ENCODE data around the gene AGBL4. TPM values are rescaled to one million over a fixed set of nuclear protein-coding genes. Genes with fewer than 3 reads are reported as not detected.
"Not testable (repeated sequence)": the region's sequence is repeated elsewhere in the genome, so short reads cannot be mapped to it uniquely, and the experiment has no call there.

Gene AGBL4
- total RNA-seq, 1 donor from 2014 or later = 2.1 TPM

GRCh38 chr1:49036700-49037099 lies 987.1 kb downstream of the AGBL4 start:
- Histone ChIP-seq H3K27ac (no peak overlapping the region), H3K36me3 (no peaks in the 10 kb centered on the region), H3K27me3 (ENCODE audit: low read depth) (no peaks in the 10 kb centered on the region), H3K4me3 (no peak overlapping the region), H3K9me3 (no peaks in the 10 kb centered on the region), H3K4me1 (no peaks in the 10 kb centered on the region)
- ATAC-seq = no peak
- intact Hi-C loops (cut with DNase I) = no loop called here
- no peak for DNase-seq
- TF ChIP-seq CTCF (IDR thresholded peaks at IDR 0.05) = no peak

- TF ChIP-seq CTCF (IDR thresholded peaks at IDR 0.05) = no peak
Observed at GRCh38 chr1:49028396-49028795, 995.4 kb downstream of the AGBL4 start.

GRCh38 chr1:49026230-49026811 lies 997.4 kb downstream of the AGBL4 start:
- no peak overlapping the region for H3K27ac ChIP-seq
- TF ChIP-seq CTCF (IDR thresholded peaks at IDR 0.05) = no peak
- H3K4me3 ChIP-seq = no peak overlapping the region
- H3K36me3 ChIP-seq = no peaks in the 10 kb centered on the region
- intact Hi-C loops (cut with DNase I) = no loop called here
- no peaks in the 10 kb centered on the region for H3K4me1 ChIP-seq
- no peak for ATAC-seq
- no peaks in the 10 kb centered on the region for H3K27me3 ChIP-seq (ENCODE audit: low read depth)
- DNase-seq = no peak
- peaks cover 5% of the 10 kb centered on the region for H3K9me3 ChIP-seq

More at GRCh38 chr1:49028396-49028795, 995.4 kb downstream of the AGBL4 start:
- intact Hi-C loops (cut with DNase I) = no loop called here
- Histone ChIP-seq H3K36me3 (no peaks in the 10 kb centered on the region), H3K4me3 (no peak overlapping the region), H3K27ac (no peak overlapping the region), H3K27me3 (ENCODE audit: low read depth) (no peaks in the 10 kb centered on the region), H3K9me3 (peaks cover 5% of the 10 kb centered on the region), H3K4me1 (no peaks in the 10 kb centered on the region)
- DNase-seq = no peak
- ATAC-seq = no peak

GRCh38 chr1:49016030-49016977 lies 1007.5 kb downstream of the AGBL4 start:
- no peak overlapping the region for H3K4me3 ChIP-seq
- no peak overlapping the region for H3K27ac ChIP-seq
- DNase-seq (no peak), ATAC-seq (peak in 1 of 2 donors; percentile 42)
- H3K4me1 ChIP-seq = no peaks in the 10 kb centered on the region
- H3K27me3 ChIP-seq (ENCODE audit: low read depth) = no peaks in the 10 kb centered on the region
- TF ChIP-seq CTCF (IDR thresholded peaks at IDR 0.05) = no peak
- H3K36me3 ChIP-seq = no peaks in the 10 kb centered on the region
- no peaks in the 10 kb centered on the region for H3K9me3 ChIP-seq
- intact Hi-C loops (cut with DNase I) = no loop called here

- no peaks in the 10 kb centered on the region for H3K4me1 ChIP-seq
- no peak for DNase-seq
- H3K4me3 ChIP-seq = no peak overlapping the region
- no peak for TF ChIP-seq CTCF (IDR thresholded peaks at IDR 0.05)
- H3K27ac ChIP-seq = no peak overlapping the region
- intact Hi-C loops (cut with DNase I) = no loop called here
- ATAC-seq = no peak
- H3K36me3 ChIP-seq = no peaks in the 10 kb centered on the region
- H3K27me3 ChIP-seq (ENCODE audit: low read depth) = no peaks in the 10 kb centered on the region
- no peaks in the 10 kb centered on the region for H3K9me3 ChIP-seq
Observed at GRCh38 chr1:49013079-49013478, 1010.7 kb downstream of the AGBL4 start.

GRCh38 chr1:49002981-49003380 lies 1020.8 kb downstream of the AGBL4 start:
- H3K36me3 ChIP-seq; H3K9me3 ChIP-seq; H3K27ac ChIP-seq; ATAC-seq; H3K27me3 ChIP-seq (ENCODE audit: low read depth); intact Hi-C loops (cut with DNase I); DNase-seq; H3K4me1 ChIP-seq; H3K4me3 ChIP-seq: not testable (repeated sequence)
